ENCODE data around the gene HHLA2. TPM values are rescaled to one million over a fixed set of nuclear protein-coding genes. Genes with fewer than 3 reads are reported as not detected.

The HHLA2 gene
- total RNA-seq, 2 donors from 2014 or later: 57.9 to 192 TPM

DNA sequence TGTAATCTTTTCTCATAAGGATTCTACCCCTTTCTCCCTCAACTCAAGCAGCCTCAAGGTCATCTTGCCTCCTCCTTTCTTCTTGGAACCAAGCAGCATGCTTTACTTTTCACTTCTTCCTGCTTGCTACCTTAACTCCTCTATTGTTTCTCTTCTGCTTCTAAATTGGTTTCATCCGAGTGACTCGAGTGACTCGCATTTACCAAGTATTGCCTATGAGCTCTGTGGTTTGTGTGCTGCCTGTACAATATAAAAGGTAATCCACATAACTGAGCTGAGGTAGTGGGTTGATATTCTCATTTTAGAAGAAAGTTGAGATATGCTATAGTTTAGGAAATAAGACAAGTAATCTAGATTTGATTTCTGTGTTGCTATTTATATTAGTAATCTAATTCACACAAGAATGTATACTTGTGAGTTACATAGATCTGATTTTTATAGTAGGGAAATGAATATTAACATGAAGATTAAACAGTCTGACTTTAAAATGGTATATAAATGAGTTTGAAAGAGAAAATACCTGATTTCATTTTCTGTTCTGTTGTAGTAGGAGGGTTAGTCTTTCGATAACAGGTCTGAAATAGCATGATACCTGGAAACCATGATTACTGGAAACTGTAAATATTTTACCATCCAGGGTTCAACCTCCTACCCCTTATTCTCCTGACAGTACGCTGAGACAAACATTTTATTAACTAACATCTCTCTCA is 5.5 kb downstream of the HHLA2 start:
- DNase-seq: no peak
- no peak overlapping the region for H3K27ac ChIP-seq

GRCh38 chr3:108302570-108302969 is 6.2 kb downstream of the HHLA2 start:
- Histone ChIP-seq H3K27me3 (no peaks in the 10 kb centered on the region), H3K9ac (ENCODE audit: low read depth in 2 of 2, low read length in 2 of 2) (no peak overlapping the region), H3K9me3 (no peaks in the 10 kb centered on the region), H3K27ac (no peak overlapping the region), H3K4me1 (peaks cover 3% of the 10 kb centered on the region), H3K36me3 (no peaks in the 10 kb centered on the region), H3K4me3 (no peak overlapping the region)
- intact Hi-C loops (cut with DNase I): loop anchor here (10.0 kb wide), 1 partner anchor 148 kb away; no protein-coding TSS in a partner anchor
- no peak for DNase-seq
- TF ChIP-seq CTCF (IDR thresholded peaks at IDR 0.05): no peak

More for the DNA sequence above, 5.5 kb downstream of the HHLA2 start:
- Histone ChIP-seq H3K27me3 (no peaks in the 10 kb centered on the region), H3K4me1 (peaks cover 3% of the 10 kb centered on the region), H3K9ac (ENCODE audit: low read depth in 2 of 2, low read length in 2 of 2) (no peak overlapping the region), H3K4me3 (no peak overlapping the region), H3K36me3 (no peaks in the 10 kb centered on the region), H3K9me3 (no peaks in the 10 kb centered on the region)
- no peak for TF ChIP-seq CTCF (IDR thresholded peaks at IDR 0.05)
- intact Hi-C loops (cut with DNase I): loop anchor here (10.0 kb wide), 1 partner anchor 147 kb away; no protein-coding TSS in a partner anchor

- H3K4me3 ChIP-seq: no peak overlapping the region
- H3K9me3 ChIP-seq: no peaks in the 10 kb centered on the region
- H3K27me3 ChIP-seq: no peaks in the 10 kb centered on the region
- H3K9ac ChIP-seq (ENCODE audit: low read depth in 2 of 2, low read length in 2 of 2): peak overlapping the region in 1 of 2 donors; percentile 32
- no peaks in the 10 kb centered on the region for H3K4me1 ChIP-seq
- no peak for TF ChIP-seq CTCF (IDR thresholded peaks at IDR 0.05)
- intact Hi-C loops (cut with DNase I): loop anchor here (10.0 kb wide), 1 partner anchor 151 kb away; no protein-coding TSS in a partner anchor
- no peak overlapping the region for H3K27ac ChIP-seq
- H3K36me3 ChIP-seq: no peaks in the 10 kb centered on the region
- DNase-seq: peak; percentile 83
Measured at GRCh38 chr3:108305484-108306172, 9.3 kb downstream of the HHLA2 start.

- Histone ChIP-seq H3K27ac (no peak overlapping the region), H3K36me3 (no peaks in the 10 kb centered on the region), H3K4me3 (no peak overlapping the region), H3K27me3 (no peaks in the 10 kb centered on the region), H3K9ac (ENCODE audit: low read depth in 2 of 2, low read length in 2 of 2) (no peak overlapping the region), H3K4me1 (no peaks in the 10 kb centered on the region), H3K9me3 (no peaks in the 10 kb centered on the region)
- no peak for DNase-seq
- no peak for TF ChIP-seq CTCF (IDR thresholded peaks at IDR 0.05)
- intact Hi-C loops (cut with DNase I): no loop called here
Measured at GRCh38 chr3:108311797-108312196, 15.4 kb downstream of the HHLA2 start.

- H3K27ac ChIP-seq: no peak overlapping the region
- no peak for TF ChIP-seq CTCF (IDR thresholded peaks at IDR 0.05)
- H3K36me3 ChIP-seq: no peaks in the 10 kb centered on the region
- intact Hi-C loops (cut with DNase I): no loop called here
- H3K4me1 ChIP-seq: no peaks in the 10 kb centered on the region
- DNase-seq: no peak
- H3K9ac ChIP-seq (ENCODE audit: low read depth in 2 of 2, low read length in 2 of 2): no peak overlapping the region
- H3K4me3 ChIP-seq: no peak overlapping the region
- no peaks in the 10 kb centered on the region for H3K9me3 ChIP-seq
- H3K27me3 ChIP-seq: no peaks in the 10 kb centered on the region
Measured at GRCh38 chr3:108312656-108313055, 16.3 kb downstream of the HHLA2 start.

Data from colonic mucosa (tissue), 4 donors.